ENCODE measurements around the gene SYNDIG1. TPM values are rescaled to one million over a fixed set of nuclear protein-coding genes. Genes with fewer than 3 reads are reported as not detected.

SYNDIG1 gene
- total and polyA plus RNA-seq, 2 donors (not counting 1 experiment from before 2014, with no cell fraction given), result not detected

GRCh38 chr20:24448170-24448569, 21.3 kb upstream of the SYNDIG1 start:
- ChIA-PET POLR2A (no interaction called here), CTCF (no interaction called here)
- no peaks in the 10 kb centered on the region for H3K4me1 ChIP-seq (ENCODE audit: control insufficient read depth in 2 of 2, insufficient read depth in 2 of 2, low read length in 2 of 2)
- Mint-ChIP-seq H3K4me1 (no peaks in the 10 kb centered on the region), H3K4me3 (no peak overlapping the region), H3K27ac (no peak overlapping the region), H3K9me3 (ENCODE audit: insufficient read depth) (no peaks in the 10 kb centered on the region), H3K27me3 (no peaks in the 10 kb centered on the region)
- no peak for ATAC-seq (ENCODE audit: low read depth)
- no peak overlapping the region for H2AFZ ChIP-seq (ENCODE audit: insufficient read depth, low read depth, low read length, poor library complexity, severe bottlenecking)
- DNase-seq, result no peak
- H3K9me3 ChIP-seq (ENCODE audit: control extremely low read depth in 1 of 3, control insufficient read depth in 2 of 3, insufficient read depth in 1 of 3, low read length in 2 of 3), result no peaks in the 10 kb centered on the region
- H4K20me1 ChIP-seq (ENCODE audit: control insufficient read depth, insufficient read depth, low read length, poor library complexity, severe bottlenecking), result no peaks in the 10 kb centered on the region
- no peaks in the 10 kb centered on the region for H3K36me3 ChIP-seq (replicated peaks in 1 of 2; ENCODE audit: control extremely low read depth in 1 of 2, control insufficient read depth in 1 of 2, extremely low read depth in 1 of 2, insufficient read depth in 2 of 2, low read length in 1 of 2)
- H3K4me3 ChIP-seq (ENCODE audit: control extremely low read depth in 1 of 5, extremely low read depth in 1 of 5, insufficient read depth in 1 of 5, low read depth in 2 of 5, low read length in 4 of 5), result no peak overlapping the region
- intact Hi-C loops (cut with micrococcal nuclease), result no loop called here
- no peak overlapping the region for H3K4me2 ChIP-seq (replicated peaks; ENCODE audit: low read depth, low read length, poor library complexity, severe bottlenecking)
- H3K9ac ChIP-seq (ENCODE audit: low read length), result no peak overlapping the region
- no peaks in the 10 kb centered on the region for H3K27me3 ChIP-seq (replicated peaks in 1 of 4; ENCODE audit: control extremely low read depth in 1 of 4, control insufficient read depth in 3 of 4, insufficient read depth in 4 of 4, low read length in 3 of 4)
- H3K27ac ChIP-seq (ENCODE audit: low read length in 2 of 2), result no peak overlapping the region
- TF ChIP-seq, protein P1, sequence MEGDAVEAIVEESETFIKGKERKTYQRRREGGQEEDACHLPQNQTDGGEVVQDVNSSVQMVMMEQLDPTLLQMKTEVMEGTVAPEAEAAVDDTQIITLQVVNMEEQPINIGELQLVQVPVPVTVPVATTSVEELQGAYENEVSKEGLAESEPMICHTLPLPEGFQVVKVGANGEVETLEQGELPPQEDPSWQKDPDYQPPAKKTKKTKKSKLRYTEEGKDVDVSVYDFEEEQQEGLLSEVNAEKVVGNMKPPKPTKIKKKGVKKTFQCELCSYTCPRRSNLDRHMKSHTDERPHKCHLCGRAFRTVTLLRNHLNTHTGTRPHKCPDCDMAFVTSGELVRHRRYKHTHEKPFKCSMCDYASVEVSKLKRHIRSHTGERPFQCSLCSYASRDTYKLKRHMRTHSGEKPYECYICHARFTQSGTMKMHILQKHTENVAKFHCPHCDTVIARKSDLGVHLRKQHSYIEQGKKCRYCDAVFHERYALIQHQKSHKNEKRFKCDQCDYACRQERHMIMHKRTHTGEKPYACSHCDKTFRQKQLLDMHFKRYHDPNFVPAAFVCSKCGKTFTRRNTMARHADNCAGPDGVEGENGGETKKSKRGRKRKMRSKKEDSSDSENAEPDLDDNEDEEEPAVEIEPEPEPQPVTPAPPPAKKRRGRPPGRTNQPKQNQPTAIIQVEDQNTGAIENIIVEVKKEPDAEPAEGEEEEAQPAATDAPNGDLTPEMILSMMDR (IDR thresholded peaks at IDR 0.05), result no peak
- TF ChIP-seq EZH2 (IDR thresholded peaks at IDR 0.05; ENCODE audit: borderline replicate concordance, insufficient read depth, low read depth, low read length, poor library complexity, severe bottlenecking), result no peak
- no peaks in the 10 kb centered on the region for H3K79me2 ChIP-seq (ENCODE audit: control insufficient read depth, insufficient read depth, low read length)
- WGBS (ENCODE audit: insufficient coverage), result 84% methylated on average over 7 of the region's 7 CpGs

DNA sequence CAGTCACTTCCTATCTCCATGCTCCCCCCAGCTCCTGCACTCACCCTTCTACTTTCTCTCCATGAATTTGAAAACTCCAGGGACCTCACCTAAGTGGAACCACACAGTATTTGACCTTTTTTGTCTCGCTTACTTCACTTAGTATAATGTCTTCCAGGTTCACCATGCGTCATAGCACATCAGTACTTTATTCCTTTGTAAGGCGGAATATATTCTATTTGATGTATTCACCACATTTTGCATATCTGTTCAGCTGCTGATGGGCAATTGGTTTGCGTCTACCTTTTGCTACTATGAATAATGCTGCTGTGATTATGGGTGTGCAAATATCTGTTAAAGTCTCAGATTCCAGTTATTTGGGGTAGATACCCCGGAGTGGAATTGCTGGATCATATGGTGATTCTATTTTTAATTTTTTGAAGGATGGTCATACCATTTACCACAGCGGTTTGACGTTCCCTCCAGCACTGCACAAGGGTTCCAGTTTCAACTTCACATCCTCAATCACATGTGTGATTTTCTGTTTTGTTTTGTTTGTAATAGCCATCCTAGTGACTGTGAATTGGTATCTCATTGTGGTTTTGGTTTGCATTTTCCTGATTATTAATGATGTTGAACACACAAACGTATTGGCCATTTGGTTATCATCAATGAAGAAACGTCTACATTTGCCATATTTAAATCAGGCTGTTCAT, 20.3 kb upstream of the SYNDIG1 start:
- no peaks in the 10 kb centered on the region for H3K27me3 Mint-ChIP-seq
- Histone ChIP-seq H3K36me3 (replicated peaks in 1 of 2; ENCODE audit: control extremely low read depth in 1 of 2, control insufficient read depth in 1 of 2, extremely low read depth in 1 of 2, insufficient read depth in 2 of 2, low read length in 1 of 2) (no peaks in the 10 kb centered on the region), H3K9me3 (ENCODE audit: control extremely low read depth in 1 of 3, control insufficient read depth in 2 of 3, insufficient read depth in 1 of 3, low read length in 2 of 3) (no peaks in the 10 kb centered on the region), H3K4me1 (ENCODE audit: control insufficient read depth in 2 of 2, insufficient read depth in 2 of 2, low read length in 2 of 2) (no peaks in the 10 kb centered on the region), H2AFZ (ENCODE audit: insufficient read depth, low read depth, low read length, poor library complexity, severe bottlenecking) (no peak overlapping the region), H3K4me2 (replicated peaks; ENCODE audit: low read depth, low read length, poor library complexity, severe bottlenecking) (no peak overlapping the region), H3K4me3 (ENCODE audit: control extremely low read depth in 1 of 5, extremely low read depth in 1 of 5, insufficient read depth in 1 of 5, low read depth in 2 of 5, low read length in 4 of 5) (no peak overlapping the region), H3K27ac (ENCODE audit: low read length in 2 of 2) (no peak overlapping the region), H3K79me2 (ENCODE audit: control insufficient read depth, insufficient read depth, low read length) (no peaks in the 10 kb centered on the region), H3K9ac (ENCODE audit: low read length) (no peak overlapping the region), H4K20me1 (ENCODE audit: control insufficient read depth, insufficient read depth, low read length, poor library complexity, severe bottlenecking) (no peaks in the 10 kb centered on the region), H3K27me3 (replicated peaks in 1 of 4; ENCODE audit: control extremely low read depth in 1 of 4, control insufficient read depth in 3 of 4, insufficient read depth in 4 of 4, low read length in 3 of 4) (no peaks in the 10 kb centered on the region)
- 100% methylated on average over 1 of the region's 9 CpGs for WGBS (ENCODE audit: insufficient coverage)
- DNase-seq (no peak), ATAC-seq (ENCODE audit: low read depth) (no peak)
- no peaks in the 10 kb centered on the region for H3K4me1 Mint-ChIP-seq
- H3K4me3 Mint-ChIP-seq, result no peak overlapping the region
- intact Hi-C loops (cut with micrococcal nuclease), result no loop called here
- no peaks in the 10 kb centered on the region for H3K9me3 Mint-ChIP-seq (ENCODE audit: insufficient read depth)
- POLR2A ChIA-PET, result no interaction called here
- H3K27ac Mint-ChIP-seq, result no peak overlapping the region
- TF ChIP-seq EZH2 (IDR thresholded peaks at IDR 0.05; ENCODE audit: borderline replicate concordance, insufficient read depth, low read depth, low read length, poor library complexity, severe bottlenecking), result no peak
- TF ChIP-seq, protein P1 (IDR thresholded peaks at IDR 0.05), result no peak
- CTCF ChIA-PET, result no interaction called here
